NCI-H146 (cell line): ENCODE results near the gene SARS1.
"Not testable (repeated sequence)": the region's sequence is repeated elsewhere in the genome, so short reads cannot be mapped to it uniquely, and the experiment has no call there.

ENCODE experiments used
- DNase-seq: peaks from one replicate; lab custom pipeline; 2025; lab: John Stamatoyannopoulos, UW

Gene SARS1, protein sequence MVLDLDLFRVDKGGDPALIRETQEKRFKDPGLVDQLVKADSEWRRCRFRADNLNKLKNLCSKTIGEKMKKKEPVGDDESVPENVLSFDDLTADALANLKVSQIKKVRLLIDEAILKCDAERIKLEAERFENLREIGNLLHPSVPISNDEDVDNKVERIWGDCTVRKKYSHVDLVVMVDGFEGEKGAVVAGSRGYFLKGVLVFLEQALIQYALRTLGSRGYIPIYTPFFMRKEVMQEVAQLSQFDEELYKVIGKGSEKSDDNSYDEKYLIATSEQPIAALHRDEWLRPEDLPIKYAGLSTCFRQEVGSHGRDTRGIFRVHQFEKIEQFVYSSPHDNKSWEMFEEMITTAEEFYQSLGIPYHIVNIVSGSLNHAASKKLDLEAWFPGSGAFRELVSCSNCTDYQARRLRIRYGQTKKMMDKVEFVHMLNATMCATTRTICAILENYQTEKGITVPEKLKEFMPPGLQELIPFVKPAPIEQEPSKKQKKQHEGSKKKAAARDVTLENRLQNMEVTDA

GRCh38 chr1:109213824-109214693 is at the start of gene SARS1:
TSS of gene SARS1 (plus strand) at chr1:109213918. CDS start at chr1:109213993, 75 bp downstream.
- peak; percentile 89 for DNase-seq

DNA sequence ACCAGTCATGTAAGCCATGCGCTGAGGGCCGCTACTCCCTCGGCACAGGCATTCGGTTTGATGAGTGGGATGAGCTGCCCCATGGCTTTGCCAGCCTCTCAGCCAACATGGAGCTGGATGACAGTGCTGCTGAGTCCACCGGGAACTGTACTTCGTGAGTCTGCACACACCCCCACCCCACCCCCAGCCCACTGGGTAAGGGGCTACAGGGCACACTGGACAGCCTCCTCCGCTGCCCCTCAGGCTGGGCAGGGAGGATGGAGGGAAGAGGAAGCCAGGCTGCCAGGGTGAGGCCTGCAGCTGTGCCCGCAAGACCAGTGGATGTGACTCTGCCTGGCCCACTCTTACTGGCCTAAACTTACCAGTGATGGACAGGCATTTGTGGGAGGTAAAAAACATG is 49.2 kb upstream of the SARS1 start:
- no peak for DNase-seq

GRCh38 chr1:109167001-109167506 is 46.7 kb upstream of the SARS1 start:
- no peak for DNase-seq

DNA sequence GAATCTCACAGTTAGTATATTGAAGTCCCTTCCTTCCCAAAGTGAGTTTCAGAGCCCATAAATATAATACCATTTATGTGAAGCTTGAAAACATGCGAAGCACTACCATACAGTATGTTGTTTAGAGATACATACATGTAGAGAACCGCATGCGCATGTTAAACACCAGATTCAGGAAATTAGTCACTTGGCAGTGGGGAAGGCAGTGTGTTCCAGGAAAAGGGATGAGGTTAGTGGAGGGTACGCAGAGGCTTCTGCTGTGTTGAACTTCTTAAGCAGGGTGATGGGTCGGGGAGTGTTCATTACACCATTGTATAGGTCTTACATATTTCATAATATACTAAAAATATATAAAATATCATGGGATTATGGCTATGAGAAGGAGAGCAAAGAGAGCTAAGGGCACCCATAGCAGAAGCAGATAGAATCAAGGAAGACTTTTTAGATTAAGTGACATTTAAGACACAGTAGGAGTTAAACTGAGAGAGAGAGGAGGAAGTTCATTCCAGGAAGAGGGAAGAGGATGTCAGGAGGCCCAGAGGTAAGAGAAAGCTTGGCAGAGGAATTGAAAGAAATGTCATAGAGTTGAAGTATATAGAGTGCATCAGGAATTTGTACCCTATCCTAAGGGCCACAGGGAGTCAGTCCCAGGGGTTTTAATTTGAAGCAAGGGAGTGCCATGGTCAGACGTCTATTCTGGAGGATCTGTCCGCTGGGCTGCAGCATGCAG is 43.5 kb upstream of the SARS1 start:
- DNase-seq = no peak

DNA sequence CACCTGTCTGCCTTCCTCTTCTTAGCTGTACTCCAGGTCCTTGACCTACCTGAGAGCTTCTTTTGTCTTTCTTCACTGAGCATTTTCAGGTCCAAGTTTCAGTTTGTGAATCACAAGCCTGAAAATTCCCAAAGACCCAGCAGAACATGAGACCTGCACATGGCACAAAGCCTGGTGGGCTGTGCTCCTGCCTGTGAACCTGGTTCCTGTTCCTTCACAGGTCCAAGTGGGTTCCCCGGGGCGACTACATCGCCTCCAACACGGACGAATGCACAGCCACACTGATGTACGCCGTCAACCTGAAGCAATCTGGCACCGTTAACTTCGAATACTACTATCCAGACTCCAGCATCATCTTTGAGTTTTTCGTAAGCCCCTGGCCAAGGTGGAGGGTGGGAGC is 42.1 kb upstream of the SARS1 start:
- no peak for DNase-seq

DNA sequence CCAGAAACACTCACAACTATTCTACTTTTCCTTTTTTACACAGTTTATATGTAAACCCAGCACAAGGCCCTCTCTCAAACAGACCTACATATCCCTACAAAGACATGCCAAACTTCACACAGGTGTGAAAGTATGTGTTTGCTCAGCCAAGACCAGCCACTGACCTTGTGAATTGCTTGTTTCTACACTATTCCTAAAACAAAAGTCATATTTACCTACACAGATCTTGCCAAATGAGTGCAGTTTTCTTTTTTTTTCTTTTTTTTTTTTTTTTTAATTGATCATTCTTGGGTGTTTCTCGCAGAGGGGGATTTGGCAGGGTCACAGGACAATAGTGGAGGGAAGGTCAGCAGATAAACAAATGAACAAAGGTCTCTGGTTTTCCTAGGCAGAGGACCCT is 37.4 kb upstream of the SARS1 start:
- not testable (repeated sequence) for DNase-seq

DNA sequence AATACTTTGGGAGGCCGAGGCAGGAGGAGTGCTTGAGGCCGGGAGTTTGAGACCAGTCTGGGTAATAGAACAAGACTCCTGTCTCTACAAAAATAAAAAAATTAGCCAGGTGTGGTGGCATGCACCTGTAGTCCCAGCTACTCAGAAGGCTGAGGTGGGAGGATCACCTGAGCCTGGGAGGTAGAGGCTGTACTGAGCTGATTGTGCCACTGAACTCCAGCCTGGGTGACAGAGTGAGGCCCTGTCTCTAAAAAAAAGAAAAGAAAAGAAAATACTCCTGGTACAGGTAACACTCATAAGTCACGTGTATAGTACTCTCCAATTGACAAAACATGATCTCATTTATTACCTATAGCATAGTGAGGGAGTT is 33.0 kb upstream of the SARS1 start:
- not testable (repeated sequence) for DNase-seq

- no peak for DNase-seq
Observed at GRCh38 chr1:109181085-109181806, 32.5 kb upstream of the SARS1 start.

DNA sequence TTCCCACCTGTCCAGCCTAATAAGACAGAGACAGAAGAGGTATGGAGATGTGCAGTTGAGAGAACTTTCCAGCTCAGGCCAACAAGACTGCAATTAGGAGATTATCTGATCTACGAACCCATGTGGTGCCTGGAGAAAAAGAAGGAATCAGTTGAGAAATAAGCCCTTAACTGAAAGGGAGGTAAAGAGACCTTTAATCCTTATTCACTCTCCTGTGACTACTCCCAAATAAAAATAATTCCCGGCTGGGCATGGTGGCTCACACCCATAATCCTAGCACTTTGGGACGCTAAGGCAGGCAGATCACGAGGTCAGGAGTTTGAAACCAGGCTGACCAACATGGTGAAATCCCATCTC is 31.9 kb upstream of the SARS1 start:
- no peak for DNase-seq

- DNase-seq = no peak
Observed at GRCh38 chr1:109183058-109183738, 30.5 kb upstream of the SARS1 start.

GRCh38 chr1:109184687-109185086 is 29.0 kb upstream of the SARS1 start:
- no peak for DNase-seq

DNA sequence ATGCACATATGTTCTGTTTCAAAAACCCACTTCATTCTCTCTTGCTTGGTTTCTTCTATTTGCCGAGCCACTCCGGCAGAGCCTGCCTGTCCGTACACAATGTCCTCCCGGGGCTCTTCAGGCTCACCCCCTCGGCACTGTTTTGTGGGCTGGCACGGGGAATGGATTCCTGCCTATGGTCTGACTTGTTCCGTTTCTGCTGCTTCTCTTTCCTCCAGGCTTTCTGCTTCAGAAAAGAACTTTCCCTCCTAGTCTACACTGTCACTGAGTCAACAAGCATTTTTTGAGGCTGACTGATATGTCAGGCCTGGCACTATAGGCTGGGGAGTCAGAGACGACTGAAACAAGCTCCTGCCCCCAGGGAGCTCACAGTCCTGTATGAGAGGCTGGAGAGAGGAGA is 28.4 kb upstream of the SARS1 start:
- DNase-seq = no peak

DNA sequence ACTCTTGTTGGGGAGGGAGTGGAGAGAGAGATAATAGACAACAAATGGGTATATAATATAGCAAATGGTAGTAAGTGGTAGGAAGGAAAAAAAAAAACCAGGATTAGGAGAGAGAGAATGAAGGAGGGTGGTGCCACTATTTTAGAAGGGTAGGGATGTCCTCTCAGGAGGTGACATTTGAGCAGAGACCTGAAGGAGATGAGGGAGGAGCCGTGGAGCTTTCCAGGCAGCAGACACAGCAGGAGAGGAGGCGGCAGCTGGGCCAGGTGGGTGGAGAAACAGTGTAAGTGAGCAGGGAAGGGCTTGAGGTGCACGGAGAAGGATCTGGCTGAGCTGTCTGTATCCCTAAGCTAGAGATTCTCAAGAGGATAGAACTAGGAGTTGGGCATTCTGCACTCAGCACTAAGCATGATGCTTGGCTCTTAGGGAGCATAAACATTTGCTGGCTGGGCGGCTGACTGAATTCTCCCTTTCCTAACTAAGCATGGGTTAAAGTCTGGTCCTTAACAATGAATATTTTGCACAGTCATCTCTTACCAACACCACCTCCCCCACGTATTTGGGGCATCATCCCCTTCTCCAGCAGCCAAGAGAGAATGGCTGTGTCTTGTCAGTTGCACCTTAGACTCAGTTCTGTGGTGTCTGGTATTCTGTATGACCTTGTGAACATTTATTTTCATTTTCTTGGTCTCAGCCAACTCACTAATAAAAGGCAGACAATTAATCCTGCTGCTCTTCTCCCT is 27.6 kb upstream of the SARS1 start:
- DNase-seq = no peak

GRCh38 chr1:109186733-109187086 is 27.0 kb upstream of the SARS1 start:
- no peak for DNase-seq

DNA sequence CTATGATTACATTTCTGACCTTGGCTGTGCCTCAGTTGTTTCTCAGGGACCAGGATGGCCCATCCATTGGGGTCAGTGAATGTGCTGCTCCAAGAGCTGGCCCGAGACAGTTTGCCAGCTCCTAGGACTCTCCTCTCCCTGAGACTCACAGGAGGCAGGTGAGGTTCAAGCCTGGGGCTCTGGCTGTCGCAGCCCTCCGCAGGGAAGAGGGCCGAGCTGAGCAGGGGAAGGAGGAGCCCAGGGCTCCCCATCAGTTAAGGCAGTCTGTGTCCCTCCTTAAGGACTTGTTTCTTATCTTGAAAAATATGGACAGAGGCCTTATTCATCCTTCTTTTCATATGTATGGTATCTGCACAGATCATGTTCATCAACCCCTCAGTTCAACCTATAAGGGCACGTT is 26.6 kb upstream of the SARS1 start:
- DNase-seq = no peak

DNA sequence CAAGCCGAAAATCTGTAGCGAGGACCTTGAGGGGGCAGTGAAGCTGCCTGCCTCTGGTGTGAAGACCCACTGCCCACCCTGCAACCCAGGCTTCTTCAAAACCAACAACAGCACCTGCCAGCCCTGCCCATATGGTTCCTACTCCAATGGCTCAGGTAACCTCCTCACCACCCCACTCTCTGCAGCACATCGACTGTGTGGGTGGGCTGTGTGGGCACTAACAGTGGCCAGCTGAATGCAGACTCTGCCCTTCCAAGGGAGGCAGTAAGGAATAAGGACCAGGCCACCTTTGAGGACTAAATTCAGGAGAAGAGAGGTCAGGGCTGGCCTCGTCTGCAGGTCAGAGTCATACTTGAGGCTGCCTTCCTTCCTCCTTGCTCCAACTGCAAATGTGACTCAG is 25.5 kb upstream of the SARS1 start:
- DNase-seq = no peak

GRCh38 chr1:109188781-109189180 is 24.9 kb upstream of the SARS1 start:
- DNase-seq = no peak

DNA sequence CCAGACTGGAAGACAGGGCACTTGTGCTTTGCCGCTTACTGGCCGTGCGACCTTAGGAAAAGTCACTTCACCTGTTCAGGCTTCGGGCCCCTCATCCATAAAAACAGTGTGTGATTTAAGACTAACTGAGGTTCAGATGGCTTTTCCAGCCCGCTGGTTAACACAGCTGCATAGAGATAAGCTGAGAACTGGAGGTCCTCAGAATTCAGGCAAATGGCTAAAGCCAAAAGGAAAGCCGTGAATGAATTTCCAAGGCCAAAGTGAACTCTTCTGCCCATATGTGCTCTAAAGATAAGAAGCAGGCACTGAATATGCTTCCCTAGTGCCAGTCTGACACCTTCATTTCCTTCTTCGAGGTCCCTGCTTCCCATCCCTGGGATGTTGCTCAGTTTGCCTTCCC is 23.5 kb upstream of the SARS1 start:
- DNase-seq = no peak

DNA sequence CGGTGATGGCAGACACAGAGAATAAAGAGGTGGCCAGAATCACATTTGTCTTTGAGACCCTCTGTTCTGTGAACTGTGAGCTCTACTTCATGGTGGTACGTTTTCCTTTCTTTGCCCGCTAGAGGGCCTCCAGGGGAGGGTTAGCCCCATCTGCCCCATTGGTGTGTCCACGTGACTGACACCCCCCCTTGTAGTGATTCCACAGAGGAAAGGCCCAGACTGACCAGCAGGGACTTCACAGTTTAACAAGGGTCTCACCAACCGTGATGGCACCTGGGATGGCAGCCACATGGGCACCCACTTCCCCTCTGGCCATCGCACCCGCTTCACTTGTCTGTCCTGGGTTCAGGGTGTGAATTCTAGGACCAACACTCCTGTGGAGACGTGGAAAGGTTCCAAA is 22.3 kb upstream of the SARS1 start:
- no peak for DNase-seq

- DNase-seq = no peak
Observed at GRCh38 chr1:109191891-109192290, 21.8 kb upstream of the SARS1 start.
